ENCODE measurements around the gene RNF157. TPM values are rescaled to one million over a fixed set of nuclear protein-coding genes. Genes with fewer than 3 reads are reported as not detected.

RNF157 gene
- total RNA-seq, 2 experiments from 2014 or later: 103 to 110 TPM

Small RNA genes lying within 50 kb of the gene (microRNA-seq; reads per million reads assigned to microRNA genes)
- not detected for gene MIR6868

Other genes with a start within 250 kb of the RNF157 start
- gene CDK3, start 239.6 kb downstream of the RNF157 start, total RNA-seq: 1 to 10 TPM; 7.5 to 8.2 TPM
- gene EVPL, start 213.2 kb downstream of the RNF157 start, total RNA-seq: under 1 TPM; 0.78 to 0.85 TPM
- gene SRP68, start 168.0 kb downstream of the RNF157 start, total RNA-seq: 10 to 100 TPM; 81.6 to 83.0 TPM
- not detected for gene GALR2, start 165.7 kb downstream of the RNF157 start, total RNA-seq
- not detected for gene ZACN, start 161.3 kb downstream of the RNF157 start, total RNA-seq
- 100 to 1,000 TPM; 163 to 164 TPM for gene EXOC7, start 136.7 kb downstream of the RNF157 start, total RNA-seq
- gene FOXJ1, start 99.2 kb downstream of the RNF157 start, total RNA-seq: 1 to 10 TPM; 5.4 to 5.8 TPM
- gene UBALD2, start 24.9 kb upstream of the RNF157 start, total RNA-seq: 100 to 1,000 TPM; 344 to 375 TPM
- 1 to 10 TPM; 3.7 to 4.7 TPM for gene QRICH2, start 67.8 kb upstream of the RNF157 start, total RNA-seq
- gene PRPSAP1, start 113.4 kb upstream of the RNF157 start, total RNA-seq: 10 to 100 TPM; 61.6 to 66.1 TPM
- 1 to 10 TPM; 3.4 to 3.9 TPM for gene SPHK1, start 144.1 kb upstream of the RNF157 start, total RNA-seq
- gene UBE2O, start 212.7 kb upstream of the RNF157 start, total RNA-seq: 10 to 100 TPM; 31.3 to 31.4 TPM
- gene AANAT, start 227.1 kb upstream of the RNF157 start, total RNA-seq: not detected

All from activated naive CD8-positive, alpha-beta T cell treated with anti-CD3 and anti-CD28 coated beads, Interleukin-2, amount 10 ng/mL, durations not matched to agents 7 days and 5 days (primary cell).